Activated CD4-positive, alpha-beta T cell treated with anti-CD3 and anti-CD28 coated beads, Interleukin-2, amount 10 ng/mL, durations not matched to agents 24 days and 14 days (primary cell): ENCODE data around the gene HSPG2. TPM values are rescaled to one million over a fixed set of nuclear protein-coding genes. Genes with fewer than 3 reads are reported as not detected.
"Not testable (repeated sequence)": the region's sequence is repeated elsewhere in the genome, so short reads cannot be mapped to it uniquely, and the experiment has no call there.

ENCODE experiments used
- DNase-seq: peaks from one replicate; pipeline ENCODE4 v3.0.0; 2022
- H3K27ac Mint-ChIP-seq: one replicate; pipeline ENCODE4 v1.8.0; 2022; ENCODE audit warnings: mild to moderate bottlenecking, mixed read lengths
- H3K27me3 Mint-ChIP-seq: one replicate; pipeline ENCODE4 v1.8.0; 2022; ENCODE audit warnings: mixed read lengths
- H3K36me3 Mint-ChIP-seq: one replicate; pipeline ENCODE4 v1.8.0; 2022; ENCODE audit warnings: low read depth, mild to moderate bottlenecking, mixed read lengths
- H3K4me1 Mint-ChIP-seq: one replicate; pipeline ENCODE4 v1.8.0; 2021; ENCODE audit warnings: mixed read lengths
- H3K4me3 Mint-ChIP-seq: one replicate; pipeline ENCODE4 v1.8.0; 2022; ENCODE audit warnings: mild to moderate bottlenecking, moderate library complexity, mixed read lengths
- H3K9me3 Mint-ChIP-seq: one replicate; pipeline ENCODE4 v1.8.0; 2021; ENCODE audit warnings: mixed read lengths
- intact Hi-C: fragments of 100-400 bp; cut with micrococcal nuclease; formaldehyde crosslinking; loops from one replicate; pipeline ENCODE4 v1.15.1; 2023
- total RNA-seq: library from RNA; stranded (reverse); gene quantifications from 2 replicates; pipeline ENCODE4 v1.2.3, GENCODE V29; 2022

HSPG2 gene
- total RNA-seq: 6.2 and 6.3 TPM in 2 replicates

- Mint-ChIP-seq H3K36me3 (peaks cover 3% of the 10 kb centered on the region), H3K9me3 (no peaks in the 10 kb centered on the region), H3K27ac (peak within 1 kb of the TSS; percentile 86), H3K4me3 (peak within 1 kb of the TSS; percentile 89), H3K4me1 (peaks cover 14% of the 10 kb centered on the region), H3K27me3 (peaks cover 25% of the 10 kb centered on the region)
- DNase-seq: no peak
- intact Hi-C loops: no loop called here
These were observed at the start of gene HSPG2 for GRCh38 chr1:21937034-21937371. TSS of gene HSPG2 (minus strand) at chr1:21937310. CDS start at chr1:21937217, 93 bp downstream.

GRCh38 chr1:21986386-21986785 lies 49.3 kb upstream of the HSPG2 start:
- H3K4me3 Mint-ChIP-seq, H3K9me3 Mint-ChIP-seq, intact Hi-C loops, H3K4me1 Mint-ChIP-seq, DNase-seq, H3K27ac Mint-ChIP-seq, H3K27me3 Mint-ChIP-seq, H3K36me3 Mint-ChIP-seq: not testable (repeated sequence)

- H3K27me3 Mint-ChIP-seq, intact Hi-C loops, H3K9me3 Mint-ChIP-seq, DNase-seq, H3K4me1 Mint-ChIP-seq, H3K4me3 Mint-ChIP-seq, H3K36me3 Mint-ChIP-seq, H3K27ac Mint-ChIP-seq: not testable (repeated sequence)
These were observed 48.8 kb upstream of the HSPG2 start for GRCh38 chr1:21985893-21986292.

GRCh38 chr1:21983539-21983938 lies 46.4 kb upstream of the HSPG2 start:
- H3K4me3 Mint-ChIP-seq, H3K27me3 Mint-ChIP-seq, H3K9me3 Mint-ChIP-seq, DNase-seq, intact Hi-C loops, H3K36me3 Mint-ChIP-seq, H3K27ac Mint-ChIP-seq, H3K4me1 Mint-ChIP-seq: not testable (repeated sequence)

- H3K4me3 Mint-ChIP-seq, H3K9me3 Mint-ChIP-seq, DNase-seq, H3K36me3 Mint-ChIP-seq, H3K27me3 Mint-ChIP-seq, H3K27ac Mint-ChIP-seq, H3K4me1 Mint-ChIP-seq: not testable (repeated sequence)
- intact Hi-C loops: loop anchor here (1.0 kb wide), 1 partner anchor 23 kb away; no protein-coding TSS in a partner anchor
These were observed 45.0 kb upstream of the HSPG2 start for GRCh38 chr1:21982122-21982521.

GRCh38 chr1:21981253-21981652 lies 44.1 kb upstream of the HSPG2 start:
- DNase-seq, H3K36me3 Mint-ChIP-seq, H3K9me3 Mint-ChIP-seq, H3K27ac Mint-ChIP-seq, H3K27me3 Mint-ChIP-seq, H3K4me3 Mint-ChIP-seq, H3K4me1 Mint-ChIP-seq, intact Hi-C loops: not testable (repeated sequence)

- not testable (repeated sequence) for H3K4me3 Mint-ChIP-seq
These were observed 43.6 kb upstream of the HSPG2 start for GRCh38 chr1:21980515-21981220.

GRCh38 chr1:21978209-21978608 lies 41.1 kb upstream of the HSPG2 start:
- H3K4me3 Mint-ChIP-seq, H3K9me3 Mint-ChIP-seq, DNase-seq, H3K36me3 Mint-ChIP-seq, H3K27me3 Mint-ChIP-seq, H3K27ac Mint-ChIP-seq, intact Hi-C loops, H3K4me1 Mint-ChIP-seq: not testable (repeated sequence)

More at GRCh38 chr1:21980515-21981220, 43.6 kb upstream of the HSPG2 start:
- H3K27me3 Mint-ChIP-seq, H3K4me1 Mint-ChIP-seq, H3K36me3 Mint-ChIP-seq, H3K9me3 Mint-ChIP-seq, intact Hi-C loops, DNase-seq, H3K27ac Mint-ChIP-seq: not testable (repeated sequence)

GRCh38 chr1:21976703-21977239 lies 39.7 kb upstream of the HSPG2 start, which contains the start of gene CELA3B:
TSS of gene CELA3B (plus strand) at chr1:21977022. CDS start at chr1:21977040, 18 bp downstream.
- intact Hi-C loops, H3K36me3 Mint-ChIP-seq, H3K27ac Mint-ChIP-seq, DNase-seq, H3K27me3 Mint-ChIP-seq, H3K9me3 Mint-ChIP-seq, H3K4me3 Mint-ChIP-seq, H3K4me1 Mint-ChIP-seq: not testable (repeated sequence)

- intact Hi-C loops: not testable (repeated sequence)
These were observed 38.2 kb upstream of the HSPG2 start for GRCh38 chr1:21975296-21975695.

GRCh38 chr1:21974699-21975098 lies 37.6 kb upstream of the HSPG2 start:
- DNase-seq, H3K36me3 Mint-ChIP-seq, H3K27ac Mint-ChIP-seq, H3K4me3 Mint-ChIP-seq, H3K9me3 Mint-ChIP-seq, H3K27me3 Mint-ChIP-seq, H3K4me1 Mint-ChIP-seq, intact Hi-C loops: not testable (repeated sequence)

More at GRCh38 chr1:21975296-21975695, 38.2 kb upstream of the HSPG2 start:
- H3K4me1 Mint-ChIP-seq, H3K4me3 Mint-ChIP-seq, H3K27ac Mint-ChIP-seq, H3K27me3 Mint-ChIP-seq, H3K36me3 Mint-ChIP-seq, H3K9me3 Mint-ChIP-seq, DNase-seq: not testable (repeated sequence)

GRCh38 chr1:21973948-21974347 lies 36.8 kb upstream of the HSPG2 start:
- DNase-seq, H3K4me3 Mint-ChIP-seq, H3K27me3 Mint-ChIP-seq, intact Hi-C loops, H3K36me3 Mint-ChIP-seq, H3K4me1 Mint-ChIP-seq, H3K9me3 Mint-ChIP-seq, H3K27ac Mint-ChIP-seq: not testable (repeated sequence)

GRCh38 chr1:21972973-21973441 lies 35.9 kb upstream of the HSPG2 start:
- intact Hi-C loops, H3K4me3 Mint-ChIP-seq, H3K36me3 Mint-ChIP-seq, H3K27ac Mint-ChIP-seq, DNase-seq, H3K4me1 Mint-ChIP-seq, H3K9me3 Mint-ChIP-seq, H3K27me3 Mint-ChIP-seq: not testable (repeated sequence)

- H3K4me1 Mint-ChIP-seq, H3K9me3 Mint-ChIP-seq, H3K27me3 Mint-ChIP-seq, DNase-seq, intact Hi-C loops, H3K4me3 Mint-ChIP-seq, H3K27ac Mint-ChIP-seq, H3K36me3 Mint-ChIP-seq: not testable (repeated sequence)
These were observed 33.4 kb upstream of the HSPG2 start for GRCh38 chr1:21970523-21970922.

- DNase-seq, H3K36me3 Mint-ChIP-seq, H3K4me3 Mint-ChIP-seq, H3K27ac Mint-ChIP-seq, H3K9me3 Mint-ChIP-seq, H3K27me3 Mint-ChIP-seq, H3K4me1 Mint-ChIP-seq: not testable (repeated sequence)
- intact Hi-C loops: loop anchor here (10.0 kb wide), 3 partner anchors 264 to 464 kb away; partner anchors contain the start of gene ALPL
These were observed 32.0 kb upstream of the HSPG2 start for GRCh38 chr1:21969066-21969465.
